SH-SY5Y (cell line): ENCODE results near the gene VDR.

Experiments used
- GATA2 ChIP-seq: IDR thresholded peaks from 2 replicates; pipeline ENCODE4 v1.6.1; 2011; ENCODE audit warnings: mild to moderate bottlenecking, low read depth, low read length
- GATA3 ChIP-seq: IDR thresholded peaks from 2 replicates; pipeline ENCODE4 v1.6.1; 2011; ENCODE audit warnings: low read depth, mild to moderate bottlenecking, low read length, moderate library complexity

DNA sequence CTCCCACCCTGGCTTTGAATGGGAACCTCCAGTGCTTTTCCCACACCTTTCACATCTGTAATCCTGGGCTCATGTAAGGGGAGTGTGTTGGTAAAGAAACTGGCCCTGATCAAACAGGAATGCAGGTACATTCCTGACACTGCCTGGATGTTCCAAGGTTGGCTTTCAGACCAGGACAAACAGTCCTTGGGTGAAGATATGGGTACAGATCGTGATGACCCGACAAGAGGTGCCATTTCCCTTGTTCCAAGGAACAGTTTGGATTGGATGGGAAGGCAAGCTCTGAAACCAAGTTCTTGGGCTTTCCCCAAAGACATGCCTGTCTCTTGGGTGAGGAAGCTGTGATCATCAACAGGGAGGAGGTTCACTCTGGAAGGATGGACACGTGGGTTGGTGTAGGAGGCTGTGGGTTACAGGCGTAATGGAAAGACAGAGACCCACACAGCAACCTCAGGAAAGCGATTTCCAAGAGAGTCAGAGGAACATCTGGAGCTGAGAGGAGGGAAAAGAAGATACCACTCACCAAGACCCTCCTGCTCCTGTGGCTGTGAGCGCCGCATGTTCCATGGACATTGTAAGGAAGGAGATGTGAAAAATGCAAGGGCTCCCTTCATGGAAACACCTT lies 26.4 kb downstream of the VDR start:
- TF ChIP-seq GATA2, result no peak
- no peak for TF ChIP-seq GATA3
